GM12801 (cell line): Measurements from ENCODE around the gene UBN1.

Source experiments
- TF ChIP-seq, protein P1 (sequence below): IDR thresholded peaks from one replicate; pipeline ENCODE4 v1.5.1; 2011; ENCODE audit warnings: control low read depth; ENCODE audit not compliant: insufficient read length; ENCODE audit errors: extremely low read depth

Gene UBN1

DNA sequence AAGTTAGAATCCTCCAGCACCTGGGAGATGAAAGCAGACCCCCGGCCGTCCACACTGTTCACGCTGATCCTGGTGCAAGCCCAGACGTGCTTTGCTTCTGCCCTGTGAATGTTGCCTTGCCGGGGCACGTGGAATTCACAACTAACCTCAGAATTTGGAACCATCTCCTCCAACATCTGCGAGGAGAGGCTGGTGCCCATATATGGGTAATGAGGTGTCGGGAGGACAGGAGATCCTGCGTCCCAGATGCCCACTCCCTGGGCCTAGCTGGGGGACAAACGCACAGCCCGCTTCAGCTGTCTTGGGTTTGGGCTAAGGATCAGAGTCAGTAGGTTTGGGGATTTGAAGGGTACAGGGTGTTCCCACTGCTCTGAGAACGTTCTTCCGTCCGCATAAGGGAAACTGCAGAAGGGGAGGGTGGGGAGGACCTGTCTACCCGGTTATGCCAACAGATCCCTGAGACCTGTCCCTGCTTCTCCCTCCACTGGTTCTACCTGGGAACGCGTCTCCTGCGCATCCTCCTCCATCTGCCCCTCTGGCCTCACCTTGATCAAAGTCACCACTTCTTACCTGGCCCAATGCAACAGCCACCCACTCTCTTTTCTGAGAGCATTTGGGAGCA is 75.6 kb downstream of the UBN1 start:
- TF ChIP-seq, protein P1, sequence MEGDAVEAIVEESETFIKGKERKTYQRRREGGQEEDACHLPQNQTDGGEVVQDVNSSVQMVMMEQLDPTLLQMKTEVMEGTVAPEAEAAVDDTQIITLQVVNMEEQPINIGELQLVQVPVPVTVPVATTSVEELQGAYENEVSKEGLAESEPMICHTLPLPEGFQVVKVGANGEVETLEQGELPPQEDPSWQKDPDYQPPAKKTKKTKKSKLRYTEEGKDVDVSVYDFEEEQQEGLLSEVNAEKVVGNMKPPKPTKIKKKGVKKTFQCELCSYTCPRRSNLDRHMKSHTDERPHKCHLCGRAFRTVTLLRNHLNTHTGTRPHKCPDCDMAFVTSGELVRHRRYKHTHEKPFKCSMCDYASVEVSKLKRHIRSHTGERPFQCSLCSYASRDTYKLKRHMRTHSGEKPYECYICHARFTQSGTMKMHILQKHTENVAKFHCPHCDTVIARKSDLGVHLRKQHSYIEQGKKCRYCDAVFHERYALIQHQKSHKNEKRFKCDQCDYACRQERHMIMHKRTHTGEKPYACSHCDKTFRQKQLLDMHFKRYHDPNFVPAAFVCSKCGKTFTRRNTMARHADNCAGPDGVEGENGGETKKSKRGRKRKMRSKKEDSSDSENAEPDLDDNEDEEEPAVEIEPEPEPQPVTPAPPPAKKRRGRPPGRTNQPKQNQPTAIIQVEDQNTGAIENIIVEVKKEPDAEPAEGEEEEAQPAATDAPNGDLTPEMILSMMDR: no peak

DNA sequence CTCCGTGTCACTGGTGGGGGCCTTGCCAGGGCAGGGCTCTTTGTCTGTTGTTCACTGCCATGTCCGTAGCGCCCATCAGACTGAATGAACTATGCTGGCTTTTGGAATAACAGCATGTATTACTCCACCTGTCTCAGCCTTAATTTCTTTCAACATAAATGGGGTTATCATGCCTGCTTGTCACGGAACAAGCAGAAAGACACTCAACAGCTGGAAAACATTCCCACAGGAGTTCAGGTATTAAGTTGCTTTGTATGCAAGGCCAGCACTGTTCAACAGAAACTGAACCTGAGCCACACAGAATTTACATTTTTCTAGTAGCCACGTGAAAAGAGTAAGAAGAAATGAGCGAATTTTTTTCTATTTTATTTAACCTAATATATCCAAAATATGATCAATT is 76.6 kb downstream of the UBN1 start:
- TF ChIP-seq, protein P1: no peak

DNA sequence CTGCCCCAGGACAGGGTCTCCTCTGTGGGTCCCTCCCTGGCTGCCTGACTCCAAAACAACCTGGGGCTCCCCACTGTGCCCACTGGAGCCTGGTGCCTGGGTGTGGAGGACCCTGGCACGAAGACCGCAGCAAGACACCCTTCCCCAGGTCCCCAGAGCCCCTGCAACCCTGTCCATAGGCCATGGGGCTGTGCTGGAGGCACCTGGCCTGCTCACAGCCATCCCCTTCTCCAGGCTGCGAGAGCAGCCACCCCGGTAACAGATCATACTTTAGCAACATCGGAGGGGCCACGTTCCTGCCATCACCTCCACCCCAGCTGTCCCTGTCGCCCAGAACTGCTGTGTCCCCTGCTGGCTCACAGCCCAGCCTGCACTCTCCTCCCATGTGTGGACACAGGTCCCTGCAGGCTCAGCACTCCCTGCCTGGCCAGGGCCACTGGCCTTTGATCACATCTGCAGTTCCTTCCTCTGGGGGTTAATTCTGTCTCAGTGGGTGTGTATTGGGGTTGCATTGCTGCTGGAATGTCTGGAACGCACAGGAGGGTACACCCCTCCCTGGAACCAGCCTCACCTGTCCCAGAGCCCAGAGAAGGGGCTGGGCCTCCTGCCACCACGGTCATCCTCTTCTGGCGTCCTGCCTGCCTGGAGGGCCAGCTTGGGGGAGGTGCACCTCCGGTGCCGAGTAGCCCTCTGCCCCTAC is 77.5 kb downstream of the UBN1 start:
- TF ChIP-seq, protein P1: no peak

DNA sequence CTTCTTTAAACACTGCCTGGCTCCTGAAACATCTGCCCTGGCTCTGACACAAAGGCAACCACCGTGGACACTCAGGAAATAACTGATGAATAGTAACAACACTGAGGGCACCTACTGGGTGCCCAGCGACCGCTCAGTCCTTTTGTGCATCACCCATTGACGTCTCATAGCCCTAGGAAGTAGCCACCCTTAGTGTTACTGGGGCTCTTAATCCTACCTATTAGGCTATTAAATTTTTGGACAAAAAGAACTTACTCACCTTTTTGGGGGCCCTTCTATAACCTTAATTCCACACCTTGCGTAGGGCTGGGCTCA is 78.0 kb downstream of the UBN1 start:
- TF ChIP-seq, protein P1: no peak

DNA sequence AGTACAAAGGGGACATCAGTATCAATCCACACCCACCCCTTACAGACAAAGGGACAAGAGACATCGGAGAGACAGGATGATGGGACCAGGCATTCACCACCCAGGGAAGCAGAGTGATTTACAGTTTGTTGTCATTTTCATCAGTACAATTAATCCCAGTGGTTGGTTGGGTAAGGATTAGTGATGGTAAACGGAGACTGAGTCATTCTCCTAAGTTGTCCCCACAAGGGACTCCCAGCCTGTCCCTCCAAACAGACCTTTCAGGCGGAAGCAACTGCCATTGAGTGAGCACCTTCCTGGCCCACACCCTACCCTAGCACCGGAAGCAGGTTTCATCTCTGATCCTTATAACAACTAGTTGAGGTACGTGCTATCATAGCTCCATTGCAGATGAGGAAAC is 78.5 kb downstream of the UBN1 start:
- TF ChIP-seq, protein P1: no peak

DNA sequence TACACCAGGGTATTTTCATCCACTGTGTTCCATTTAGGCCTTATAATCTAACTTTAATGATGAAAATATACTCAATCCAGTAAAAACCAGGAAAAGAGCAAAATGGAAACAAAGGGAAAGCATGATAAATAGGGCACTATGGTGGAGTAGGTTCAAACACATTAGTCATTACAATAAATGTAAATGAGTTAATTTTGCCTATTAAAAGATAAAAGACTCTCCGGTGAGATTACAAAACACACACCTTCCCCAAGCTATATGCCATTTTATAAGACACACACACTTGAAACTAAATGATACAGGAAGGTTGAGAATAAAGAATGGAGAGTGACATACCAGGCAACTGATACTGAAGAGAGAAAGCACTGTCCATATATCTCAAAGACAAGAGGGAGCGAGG is 79.6 kb downstream of the UBN1 start:
- TF ChIP-seq, protein P1: no peak

DNA sequence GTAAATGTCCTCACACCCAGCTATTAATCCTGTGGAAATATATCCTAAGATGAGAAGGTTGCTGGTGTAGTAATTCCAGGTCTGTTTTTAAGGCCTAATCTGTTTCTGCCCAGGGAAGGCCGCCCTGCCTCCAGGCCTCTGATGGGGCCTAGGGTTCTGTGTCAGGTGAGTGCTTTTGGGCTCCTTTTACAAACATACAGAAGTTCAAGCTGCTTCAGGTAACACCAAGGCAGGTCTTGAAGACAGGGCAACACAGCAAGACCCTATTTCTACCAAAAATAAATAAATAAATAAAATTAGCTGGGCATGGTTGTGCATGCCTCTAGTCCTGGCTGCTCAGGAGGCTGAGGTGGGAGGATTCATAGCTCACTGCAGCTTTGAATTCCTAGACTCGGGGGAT is 80.4 kb downstream of the UBN1 start:
- TF ChIP-seq, protein P1: no peak
